IMR-90 (cell line): ENCODE measurements around the gene ITPR3. TPM values are rescaled to one million over a fixed set of nuclear protein-coding genes. Genes with fewer than 3 reads are reported as not detected.

Experiments
- ATAC-seq: fragments of 200-7000 bp; cut with Tn5 transposase; 2 replicates; pipeline ENCODE4 v1.9.1; 2020; ENCODE audit warnings: low read depth, mild to moderate bottlenecking, moderate library complexity
- BruUV-seq: library from RNA; stranded (reverse); fragments of 400-500 nt; replicated peaks from 2 replicates; lab custom pipeline; 2021; lab: Mats Ljungman, UMichigan
- CTCF ChIA-PET: fragments of 300-600 bp; formaldehyde crosslinking; extraction: SDS; loops from one replicate; lab custom pipeline; 2021; ENCODE audit warnings: antibody characterized with exemption; lab: Yijun Ruan, JAX
- POLR2A ChIA-PET: fragments of 300-600 bp; sonication (Branson Sonifier 250); formaldehyde crosslinking; loops from one replicate; lab custom pipeline; 2022; ENCODE audit warnings: antibody characterized with exemption; ENCODE audit not compliant: unreplicated experiment; lab: Charles Lee
- DNase-seq: peaks from one replicate; pipeline ENCODE4 v3.0.0; 2013
- H2AFZ ChIP-seq: replicated peaks from 2 replicates; pipeline ENCODE3; 2013; ENCODE audit warnings: low read length, mild to moderate bottlenecking; ENCODE audit not compliant: poor library complexity
- H2AK5ac ChIP-seq: 2 replicates; pipeline ENCODE4 v1.6.1; 2013; ENCODE audit warnings: low read depth, low read length, inconsistent platforms
- H2AK9ac ChIP-seq: replicated peaks from 2 replicates; pipeline ENCODE3; 2013; ENCODE audit warnings: mild to moderate bottlenecking, low read depth, low read length, moderate library complexity; ENCODE audit not compliant: poor library complexity
- H2BK120ac ChIP-seq: 2 replicates; pipeline ENCODE4 v1.6.1; 2013; ENCODE audit warnings: low read depth, low read length, inconsistent platforms
- H2BK15ac ChIP-seq: 3 replicates; pipeline ENCODE4 v1.6.1; 2013; ENCODE audit warnings: low read depth, low read length, inconsistent platforms
- H2BK20ac ChIP-seq: 2 replicates; pipeline ENCODE4 v1.6.1; 2013; ENCODE audit warnings: low read depth, mild to moderate bottlenecking, inconsistent platforms, low read length, moderate library complexity
- H2BK5ac ChIP-seq: 2 replicates; pipeline ENCODE4 v1.6.1; 2013; ENCODE audit warnings: mild to moderate bottlenecking, low read depth, low read length, inconsistent platforms; ENCODE audit not compliant: poor library complexity, severe bottlenecking
- H3K14ac ChIP-seq: replicated peaks from 2 replicates; pipeline ENCODE4 v1.6.1; 2013; ENCODE audit warnings: low read depth, low read length, inconsistent platforms
- H3K18ac ChIP-seq: 2 replicates; pipeline ENCODE4 v1.6.1; 2013; ENCODE audit warnings: low read depth, low read length, control low read depth
- H3K23ac ChIP-seq: 2 replicates; pipeline ENCODE4 v1.6.1; 2013; ENCODE audit warnings: low read depth, low read length, inconsistent platforms
- H3K27ac ChIP-seq: 2 replicates; pipeline ENCODE4 v1.5.1; 2013; ENCODE audit warnings: mild to moderate bottlenecking, control low read depth, low read length; ENCODE audit not compliant: insufficient read depth
- H3K27me3 ChIP-seq: 2 replicates; pipeline ENCODE4 v1.6.1; 2013; ENCODE audit warnings: low read length; ENCODE audit not compliant: control insufficient read depth, insufficient read depth
- H3K36me3 ChIP-seq: 2 replicates; pipeline ENCODE4 v1.6.1; 2013; ENCODE audit warnings: low read length, mixed read lengths; ENCODE audit not compliant: control insufficient read depth, insufficient read depth
- H3K4ac ChIP-seq: 2 replicates; pipeline ENCODE4 v1.6.1; 2013; ENCODE audit warnings: low read depth, low read length, inconsistent platforms
- H3K4me1 ChIP-seq: 2 replicates; pipeline ENCODE4 v1.6.1; 2013; ENCODE audit warnings: low read length, mixed read lengths; ENCODE audit not compliant: control insufficient read depth, insufficient read depth
- H3K4me2 ChIP-seq: 2 replicates; pipeline ENCODE4 v1.6.1; 2013; ENCODE audit warnings: low read depth, mild to moderate bottlenecking, control low read depth, low read length, moderate library complexity
- H3K4me3 ChIP-seq: 2 replicates; pipeline ENCODE4 v1.5.1; 2013; ENCODE audit warnings: low read depth, mild to moderate bottlenecking, control low read depth, low read length, moderate library complexity; ENCODE audit not compliant: insufficient read depth
- H3K56ac ChIP-seq: 2 replicates; pipeline ENCODE4 v1.6.1; 2013; ENCODE audit warnings: low read length, inconsistent platforms; ENCODE audit not compliant: insufficient read depth; ENCODE audit errors: extremely low read depth
- H3K79me1 ChIP-seq, 2 experiments: 2 replicates each; pipeline ENCODE4 v1.6.1; 2013; ENCODE audit warnings: low read length in 2 of 2, inconsistent platforms in 1 of 2, low read depth in 1 of 2
- H3K9ac ChIP-seq: 2 replicates; pipeline ENCODE4 v1.6.1; 2013; ENCODE audit warnings: low read depth, low read length, control low read depth
- H3K9me1 ChIP-seq: 2 replicates; pipeline ENCODE4 v1.6.1; 2013; ENCODE audit warnings: low read length, inconsistent platforms; ENCODE audit not compliant: insufficient read depth
- H3K9me3 ChIP-seq: 2 replicates; pipeline ENCODE4 v1.6.1; 2013; ENCODE audit warnings: low read length; ENCODE audit not compliant: control insufficient read depth, insufficient read depth
- H4K20me1 ChIP-seq: 2 replicates; pipeline ENCODE4 v1.6.1; 2013; ENCODE audit warnings: low read length, inconsistent platforms; ENCODE audit not compliant: insufficient read depth
- H4K5ac ChIP-seq: 2 replicates; pipeline ENCODE4 v1.6.1; 2013; ENCODE audit warnings: mild to moderate bottlenecking, low read depth, low read length, control low read depth
- H4K8ac ChIP-seq, 2 experiments: 2 replicates each; pipeline ENCODE4 v1.6.1; 2013; ENCODE audit warnings: low read depth in 2 of 2, low read length in 2 of 2, control low read depth in 1 of 2, inconsistent platforms in 1 of 2
- H4K91ac ChIP-seq: 2 replicates; pipeline ENCODE4 v1.6.1; 2013; ENCODE audit warnings: low read depth, low read length, inconsistent platforms; ENCODE audit not compliant: insufficient read depth
- BHLHE40 ChIP-seq: fragments of 150-350 bp; IDR thresholded peaks from 2 replicates; pipeline ENCODE4 v1.6.1; 2016; ENCODE audit warnings: mild to moderate bottlenecking, low read depth, low read length
- CEBPB ChIP-seq: IDR thresholded peaks from 2 replicates; pipeline ENCODE4 v1.6.1; 2012; ENCODE audit warnings: low read depth, low read length, improper control_type of control experiment
- CHD1 ChIP-seq: IDR thresholded peaks from 2 replicates; pipeline ENCODE4 v1.6.1; 2012; ENCODE audit warnings: low read depth, low read length, improper control_type of control experiment
- ELK1 ChIP-seq: fragments of 150-350 bp; IDR thresholded peaks from 2 replicates; pipeline ENCODE4 v1.6.1; 2016; ENCODE audit warnings: low read depth, mild to moderate bottlenecking, low read length, moderate library complexity, borderline replicate concordance
- FOS ChIP-seq: fragments of 150-350 bp; IDR thresholded peaks from 2 replicates; pipeline ENCODE4 v1.6.1; 2016; ENCODE audit warnings: low read depth, low read length
- MAFK ChIP-seq: IDR thresholded peaks from 2 replicates; pipeline ENCODE4 v1.6.1; 2012; ENCODE audit warnings: low read depth, low read length, improper control_type of control experiment
- MAZ ChIP-seq: IDR thresholded peaks from 2 replicates; pipeline ENCODE4 v1.6.1; 2012; ENCODE audit warnings: low read depth, mild to moderate bottlenecking, low read length, improper control_type of control experiment, moderate library complexity, borderline replicate concordance
- MXI1 ChIP-seq: IDR thresholded peaks from 2 replicates; pipeline ENCODE4 v1.6.1; 2012; ENCODE audit warnings: low read depth, mild to moderate bottlenecking, low read length, moderate library complexity, borderline replicate concordance
- NFE2L2 ChIP-seq: fragments of 150-350 bp; IDR thresholded peaks from 2 replicates; pipeline ENCODE4 v1.6.1; 2016; ENCODE audit warnings: low read depth, mild to moderate bottlenecking, low read length
- POLR2A ChIP-seq: IDR thresholded peaks from 2 replicates; pipeline ENCODE4 v1.6.1; 2012; ENCODE audit warnings: mild to moderate bottlenecking, low read depth, low read length
- RAD21 ChIP-seq: IDR thresholded peaks from 2 replicates; pipeline ENCODE4 v1.6.1; 2012; ENCODE audit warnings: low read length, improper control_type of control experiment
- RCOR1 ChIP-seq: IDR thresholded peaks from 2 replicates; pipeline ENCODE4 v1.6.1; 2012; ENCODE audit warnings: mild to moderate bottlenecking, low read length, improper control_type of control experiment; ENCODE audit not compliant: insufficient replicate concordance
- RFX5 ChIP-seq: IDR thresholded peaks from 2 replicates; pipeline ENCODE4 v1.8.0; 2012; ENCODE audit warnings: low read depth, mild to moderate bottlenecking, low read length, moderate library complexity
- SMC3 ChIP-seq: fragments of 150-350 bp; IDR thresholded peaks from 2 replicates; pipeline ENCODE4 v1.6.1; 2016; ENCODE audit warnings: low read depth, mild to moderate bottlenecking, antibody characterized with exemption, low read length, moderate library complexity
- USF2 ChIP-seq: fragments of 150-350 bp; IDR thresholded peaks from 2 replicates; pipeline ENCODE4 v1.6.1; 2017; ENCODE audit warnings: mild to moderate bottlenecking, antibody characterized with exemption, low read length, low read depth
- WGBS, 2 experiments: methylation state at CpG; one replicate each; pipeline versions ENCODE4 v1.1.5 to v1.1.7; 2013; ENCODE audit warnings: missing lambda C conversion rate in 2 of 2; ENCODE audit not compliant: insufficient read length in 1 of 2; ENCODE audit errors: extremely low coverage in 2 of 2; 5-methylcytosine and 5-hydroxymethylcytosine counted together
- dilution Hi-C: fragments of 300-500 bp; cut with HindIII; formaldehyde crosslinking; loops from one replicate; pipeline ENCODE4 v1.14.3; 2018; ENCODE audit warnings: low sequenced_read_pairs; ENCODE audit not compliant: unreplicated experiment
- in situ Hi-C: fragments of 300-500 bp; cut with MboI; formaldehyde crosslinking; loops from 3 replicates; pipeline ENCODE4 v1.14.3; 2019; ENCODE audit warnings: low sequenced_read_pairs, inconsistent platforms, mixed read lengths
- intact Hi-C: fragments of 100-400 bp; cut with micrococcal nuclease; formaldehyde crosslinking; loops from 2 replicates; pipeline ENCODE4 v1.10.0; 2022
- polyA plus RNA-seq, 3 experiments: library from polyadenylated mRNA; depleted of rRNA; stranded (reverse); fragments of >200 nt; gene quantifications; 2 replicates each; pipeline ENCODE4 v1.2.3, GENCODE V29; 2012; ENCODE audit warnings: low replicate concordance in 1 of 3
- total RNA-seq: library from RNA; depleted of rRNA; stranded (reverse); fragments of >200 nt; gene quantifications from 2 replicates; pipeline ENCODE4 v1.2.3, GENCODE V29; 2012
- TF ChIP-seq, protein P1 (sequence below): conservative IDR thresholded peaks from 2 replicates; pipeline ENCODE4 v1.5.1; 2012; ENCODE audit warnings: mild to moderate bottlenecking, low read depth, low read length, improper control_type of control experiment

Gene ITPR3
- total and polyA plus RNA-seq, 2 of the 4 experiments (the other 2 are of a cell fraction) = 1.6 to 3.7 TPM

DNA sequence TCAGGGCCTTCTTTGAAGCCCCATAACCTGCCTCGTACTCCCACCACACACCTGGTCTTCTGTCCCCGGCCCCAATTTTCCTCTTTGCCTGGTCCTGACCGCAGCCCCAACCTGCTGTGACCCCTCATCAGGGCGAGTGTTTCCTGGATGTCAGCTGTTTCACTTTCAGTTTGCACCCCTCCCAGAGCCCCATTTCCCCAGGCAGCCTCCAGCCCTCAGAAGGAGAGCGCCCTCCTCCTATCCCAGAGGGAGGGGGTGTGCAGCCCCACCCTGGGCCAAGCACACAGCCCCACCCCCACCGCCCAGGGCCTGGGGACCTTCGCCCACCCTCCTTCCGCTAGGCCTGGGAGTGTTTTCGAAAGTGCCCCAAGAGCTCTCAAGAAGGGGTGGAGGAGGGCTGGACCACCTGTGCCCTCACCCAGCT lies 42.5 kb upstream of the ITPR3 start:
- intact Hi-C loops (no loop called here), in situ Hi-C loops (no loop called here), dilution Hi-C loops (no loop called here)
- Histone ChIP-seq H3K4ac (no peak overlapping the region), H4K91ac (no peak overlapping the region), H3K9me3 (no peaks in the 10 kb centered on the region), H3K36me3 (peaks cover 28% of the 10 kb centered on the region), H2BK15ac (no peak overlapping the region), H3K4me2 (peak overlapping the region; percentile 66; the same call in 1 of the 2 replicates), H4K8ac (no peak overlapping the region), H2AK5ac (no peak overlapping the region; the same call in 1 of the 2 replicates), H2BK120ac (no peak overlapping the region), H3K4me3 (no peak overlapping the region), H2BK5ac (peak overlapping the region; percentile 28), H3K4me1 (peaks cover 6% of the 10 kb centered on the region), H3K18ac (no peak overlapping the region), H4K5ac (no peak overlapping the region), H3K23ac (no peak overlapping the region), H2AFZ (no peak overlapping the region), H2BK20ac (no peak overlapping the region), H2AK9ac (peak overlapping the region; percentile 85), H3K9ac (no peak overlapping the region), H3K27me3 (no peaks in the 10 kb centered on the region), H4K20me1 (peaks cover 3% of the 10 kb centered on the region; the same call in 1 of the 2 replicates), H3K27ac (no peak overlapping the region), H3K56ac (no peak overlapping the region), H3K79me1 (peaks cover 11 to 38% of the 10 kb centered on the region in 2 experiments), H3K14ac (no peak overlapping the region; the same call in 1 of the 2 replicates), H3K9me1 (peaks cover 6% of the 10 kb centered on the region; the same call in 1 of the 2 replicates)
- DNase-seq (no peak), ATAC-seq (no peak)
- ChIA-PET POLR2A (no interaction called here), CTCF (no interaction called here)
- TF ChIP-seq MAZ (no peak), FOS (no peak), POLR2A (no peak), RCOR1 (no peak), ELK1 (no peak), MXI1 (no peak), RFX5 (no peak), CEBPB (no peak), SMC3 (no peak), RAD21 (no peak), CHD1 (no peak), BHLHE40 (no peak), NFE2L2 (no peak), USF2 (no peak), MAFK (no peak)
- TF ChIP-seq, protein P1, sequence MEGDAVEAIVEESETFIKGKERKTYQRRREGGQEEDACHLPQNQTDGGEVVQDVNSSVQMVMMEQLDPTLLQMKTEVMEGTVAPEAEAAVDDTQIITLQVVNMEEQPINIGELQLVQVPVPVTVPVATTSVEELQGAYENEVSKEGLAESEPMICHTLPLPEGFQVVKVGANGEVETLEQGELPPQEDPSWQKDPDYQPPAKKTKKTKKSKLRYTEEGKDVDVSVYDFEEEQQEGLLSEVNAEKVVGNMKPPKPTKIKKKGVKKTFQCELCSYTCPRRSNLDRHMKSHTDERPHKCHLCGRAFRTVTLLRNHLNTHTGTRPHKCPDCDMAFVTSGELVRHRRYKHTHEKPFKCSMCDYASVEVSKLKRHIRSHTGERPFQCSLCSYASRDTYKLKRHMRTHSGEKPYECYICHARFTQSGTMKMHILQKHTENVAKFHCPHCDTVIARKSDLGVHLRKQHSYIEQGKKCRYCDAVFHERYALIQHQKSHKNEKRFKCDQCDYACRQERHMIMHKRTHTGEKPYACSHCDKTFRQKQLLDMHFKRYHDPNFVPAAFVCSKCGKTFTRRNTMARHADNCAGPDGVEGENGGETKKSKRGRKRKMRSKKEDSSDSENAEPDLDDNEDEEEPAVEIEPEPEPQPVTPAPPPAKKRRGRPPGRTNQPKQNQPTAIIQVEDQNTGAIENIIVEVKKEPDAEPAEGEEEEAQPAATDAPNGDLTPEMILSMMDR = no peak
- 74% methylated on average over 3 of the region's 9 CpGs; no CpG with 5 or more reads in 1 of the 2 experiments for WGBS, 2 experiments
- BruUV-seq = no TSS peak
